Panc1 (cell line): Measurements from ENCODE around the gene DDX24. TPM values are rescaled to one million over a fixed set of nuclear protein-coding genes. Genes with fewer than 3 reads are reported as not detected.

Experiments used
- ATAC-seq: fragments of 200-7000 bp; cut with Tn5 transposase; 2 replicates; pipeline ENCODE4 v1.9.1; 2020; ENCODE audit warnings: mild to moderate bottlenecking, moderate library complexity
- BruUV-seq: library from RNA; stranded (reverse); fragments of 400-500 nt; replicated peaks from 2 replicates; lab custom pipeline; 2021; lab: Mats Ljungman, UMichigan
- CTCF ChIA-PET: fragments of 300-600 bp; sonication (Branson Sonifier 250); formaldehyde crosslinking; loops from one replicate; lab custom pipeline; 2022; ENCODE audit warnings: antibody characterized with exemption; lab: Charles Lee
- POLR2A ChIA-PET: fragments of 300-600 bp; sonication (Branson Sonifier 250); formaldehyde crosslinking; loops from one replicate; lab custom pipeline; 2022; ENCODE audit warnings: antibody characterized with exemption; lab: Charles Lee
- DNase-seq: peaks from one replicate; pipeline ENCODE4 v3.0.0-alpha.2; 2010; ENCODE audit warnings: low read depth, low spot score
- H3K27ac ChIP-seq: 2 replicates; pipeline ENCODE4 v1.5.1; 2011; ENCODE audit warnings: mild to moderate bottlenecking, low read length, inconsistent platforms
- H3K27me3 ChIP-seq: fragments of 200-500 bp; sonication (Bioruptor generic); 2 replicates; pipeline ENCODE4 v1.6.0; 2014; ENCODE audit warnings: low read length, inconsistent platforms; ENCODE audit not compliant: control insufficient read depth, insufficient read depth
- H3K36me3 ChIP-seq: fragments of 200-500 bp; sonication (Bioruptor generic); 2 replicates; pipeline ENCODE4 v1.5.1; 2014; ENCODE audit warnings: inconsistent platforms, mild to moderate bottlenecking, low read length, moderate library complexity; ENCODE audit not compliant: control insufficient read depth, insufficient read depth
- H3K4me1 ChIP-seq: 2 replicates; pipeline ENCODE4 v1.5.1; 2011; ENCODE audit warnings: inconsistent platforms, mild to moderate bottlenecking, low read length, moderate library complexity; ENCODE audit not compliant: control insufficient read depth, insufficient read depth
- H3K4me3 ChIP-seq, 2 experiments: 2 replicates each; pipeline ENCODE4 v1.5.1; 2011 to 2012; ENCODE audit warnings: low read depth in 2 of 2, low read length in 2 of 2, mild to moderate bottlenecking in 2 of 2, inconsistent platforms in 1 of 2, moderate library complexity in 1 of 2
- H3K9me3 ChIP-seq: fragments of 200-500 bp; sonication (Bioruptor generic); 2 replicates; pipeline ENCODE4 v1.5.1; 2014; ENCODE audit warnings: low read depth, mild to moderate bottlenecking, inconsistent platforms, low read length, moderate library complexity; ENCODE audit not compliant: control insufficient read depth, insufficient read depth
- CTCF ChIP-seq: fragments of 450-650 bp; IDR thresholded peaks from 2 replicates; pipeline ENCODE4 v1.5.1; 2017; ENCODE audit warnings: mild to moderate bottlenecking
- POLR2AphosphoS5 ChIP-seq: IDR thresholded peaks from 2 replicates; pipeline ENCODE4 v1.6.1; 2012; ENCODE audit warnings: mild to moderate bottlenecking, low read depth, low read length, moderate library complexity
- REST ChIP-seq, 2 experiments: IDR thresholded peaks; 2 replicates each; pipeline ENCODE4 v1.6.1; 2011 to 2012; ENCODE audit warnings: low read depth in 2 of 2, control low read depth in 1 of 2, low read length in 1 of 2, mild to moderate bottlenecking in 1 of 2, moderate library complexity in 1 of 2; ENCODE audit not compliant: insufficient read depth in 1 of 2
- SIN3A ChIP-seq: IDR thresholded peaks from 2 replicates; pipeline ENCODE4 v1.6.1; 2012; ENCODE audit warnings: low read depth, mild to moderate bottlenecking, low read length, moderate library complexity, borderline replicate concordance; ENCODE audit not compliant: insufficient read depth
- TCF7L2 ChIP-seq: IDR thresholded peaks from 2 replicates; pipeline ENCODE4 v1.6.1; 2011; ENCODE audit warnings: mild to moderate bottlenecking, low read depth, low read length, inconsistent platforms
- in situ Hi-C: cut with HindIII; loops from 2 replicates; pipeline ENCODE4 v1.10.0; 2016; ENCODE audit warnings: low sequenced_read_pairs, low pct_unique_long_range_greater_than_20kb
- intact Hi-C: fragments of 100-400 bp; cut with micrococcal nuclease; formaldehyde crosslinking; loops from one replicate; pipeline ENCODE4 v1.10.0; 2022; ENCODE audit not compliant: unreplicated experiment
- total RNA-seq: library from RNA; stranded (reverse); gene quantifications from one replicate; pipeline ENCODE4 v1.2.1, GENCODE V29; 2021; ENCODE audit not compliant: unreplicated experiment

DDX24 gene
- total RNA-seq, 1 experiment from 2014 or later: 103 TPM

- H3K27me3 ChIP-seq: no peaks in the 10 kb centered on the region
- BruUV-seq: no TSS peak
- ATAC-seq (no peak), DNase-seq (no peak)
- in situ Hi-C loops (no loop called here), intact Hi-C loops (no loop called here)
- ChIA-PET CTCF (no interaction called here), POLR2A (interaction anchor here (0.6 kb wide), 1 partner anchor 19 kb away, joined by 4 read pairs; no protein-coding TSS in a partner anchor)
- TF ChIP-seq SIN3A: no peak
- TF ChIP-seq REST (IDR thresholded peaks at IDR 0.05; ENCODE audit: insufficient read depth in 1 of 2, low read depth in 2 of 2, low read length in 1 of 2): no peak
- no peak for TF ChIP-seq POLR2AphosphoS5
- no peak for TF ChIP-seq TCF7L2
- TF ChIP-seq CTCF: no peak
- H3K4me3 ChIP-seq: no peak overlapping the region
- no peaks in the 10 kb centered on the region for H3K4me1 ChIP-seq
- H3K36me3 ChIP-seq: no peaks in the 10 kb centered on the region
- no peak overlapping the region for H3K27ac ChIP-seq
- no peaks in the 10 kb centered on the region for H3K9me3 ChIP-seq
Observed at GRCh38 chr14:94097091-94097490, 16.1 kb upstream of the DDX24 start.

GRCh38 chr14:94093418-94093817 lies 12.4 kb upstream of the DDX24 start:
- H3K4me1 ChIP-seq: no peaks in the 10 kb centered on the region
- intact Hi-C loops (no loop called here), in situ Hi-C loops (no loop called here)
- ATAC-seq (no peak), DNase-seq (no peak)
- ChIA-PET POLR2A (interaction anchor here (0.7 kb wide), 1 partner anchor 1794 kb away, joined by 3 read pairs; no protein-coding TSS in a partner anchor), CTCF (no interaction called here)
- no peaks in the 10 kb centered on the region for H3K27me3 ChIP-seq
- TF ChIP-seq CTCF: no peak
- TF ChIP-seq SIN3A: no peak
- no peak for TF ChIP-seq TCF7L2
- TF ChIP-seq POLR2AphosphoS5: no peak
- no peak for TF ChIP-seq REST (IDR thresholded peaks at IDR 0.05; ENCODE audit: insufficient read depth in 1 of 2, low read depth in 2 of 2, low read length in 1 of 2)
- no peak overlapping the region for H3K27ac ChIP-seq
- no peaks in the 10 kb centered on the region for H3K9me3 ChIP-seq
- H3K4me3 ChIP-seq: no peak overlapping the region
- H3K36me3 ChIP-seq: no peaks in the 10 kb centered on the region
- no TSS peak for BruUV-seq
